Keratinocyte (primary cell): ENCODE measurements around the gene SPATC1L. TPM values are rescaled to one million over a fixed set of nuclear protein-coding genes. Genes with fewer than 3 reads are reported as not detected.

Experiments used
- DNase-seq: peaks from one replicate; pipeline ENCODE4 v3.0.0-alpha.2; 2011; ENCODE audit warnings: low read depth, missing footprints, low spot score
- FAIRE-seq: peaks from 2 replicates; lab custom pipeline; 2011; peaks lifted over from hg19 to GRCh38; lab: Jason Lieb, UNC
- H2AFZ ChIP-seq: 2 replicates; pipeline ENCODE4 v1.6.0; 2012; ENCODE audit warnings: low read length, control low read depth, inconsistent platforms; ENCODE audit not compliant: control insufficient read depth
- H3K27ac ChIP-seq: 2 replicates; pipeline ENCODE4 v1.5.1; 2011; ENCODE audit warnings: low read length; ENCODE audit not compliant: control insufficient read depth, insufficient read depth
- H3K27me3 ChIP-seq: 3 replicates; pipeline ENCODE4 v1.6.0; 2011; ENCODE audit warnings: low read length; ENCODE audit not compliant: control insufficient read depth, insufficient read depth; ENCODE audit errors: extremely low read depth
- H3K36me3 ChIP-seq, 2 experiments: 2 replicates in 1 of 2; 3 replicates in 1 of 2; pipeline ENCODE4 v1.5.1; 2011; ENCODE audit warnings: low read length in 2 of 2, mild to moderate bottlenecking in 1 of 2; ENCODE audit not compliant: control insufficient read depth in 2 of 2, insufficient read depth in 2 of 2; ENCODE audit errors: extremely low read depth in 1 of 2
- H3K4me1 ChIP-seq: 3 replicates; pipeline ENCODE4 v1.5.1; 2011; ENCODE audit warnings: low read length; ENCODE audit not compliant: control insufficient read depth, insufficient read depth; ENCODE audit errors: extremely low read depth
- H3K4me2 ChIP-seq: 3 replicates; pipeline ENCODE4 v1.6.0; 2011; ENCODE audit warnings: low read depth, low read length; ENCODE audit not compliant: control insufficient read depth, insufficient read depth; ENCODE audit errors: extremely low read depth
- H3K4me3 ChIP-seq, 3 experiments: fragments of 200-600 bp in 1 of 3; sonication (generic) in 1 of 3; 2 replicates in 2 of 3; 3 replicates in 1 of 3; pipeline ENCODE4 v1.5.1; 2011 to 2016; ENCODE audit warnings: low read length in 3 of 3, mild to moderate bottlenecking in 3 of 3, control low read depth in 2 of 3, inconsistent platforms in 1 of 3, low read depth in 1 of 3, mixed read lengths in 1 of 3, mixed run types in 1 of 3, moderate library complexity in 1 of 3; ENCODE audit not compliant: control insufficient read depth in 2 of 3, insufficient read depth in 2 of 3; ENCODE audit errors: extremely low read depth in 1 of 3
- H3K79me2 ChIP-seq: 2 replicates; pipeline ENCODE4 v1.6.0; 2012; ENCODE audit warnings: low read length; ENCODE audit not compliant: control insufficient read depth, insufficient read depth
- H3K9ac ChIP-seq: 3 replicates; pipeline ENCODE4 v1.6.0; 2011; ENCODE audit warnings: low read length; ENCODE audit not compliant: control insufficient read depth, insufficient read depth; ENCODE audit errors: extremely low read depth
- H3K9me1 ChIP-seq: 3 replicates; pipeline ENCODE4 v1.6.0; 2011; ENCODE audit warnings: low read length; ENCODE audit not compliant: control insufficient read depth, insufficient read depth; ENCODE audit errors: extremely low read depth
- H3K9me3 ChIP-seq: 2 replicates; pipeline ENCODE4 v1.5.1; 2012; ENCODE audit warnings: low read depth, low read length; ENCODE audit not compliant: control insufficient read depth
- H4K20me1 ChIP-seq: 3 replicates; pipeline ENCODE4 v1.6.0; 2011; ENCODE audit warnings: low read length; ENCODE audit not compliant: control insufficient read depth, insufficient read depth; ENCODE audit errors: extremely low read depth
- EZH2 ChIP-seq: IDR thresholded peaks from one replicate; pipeline ENCODE4 v1.6.1; 2012; ENCODE audit warnings: inconsistent platforms, mild to moderate bottlenecking, low read length, moderate library complexity
- dilution Hi-C: fragments of 300-500 bp; cut with MboI; formaldehyde crosslinking; loops from one replicate; pipeline ENCODE4 v1.7.0; 2020; ENCODE audit warnings: low sequenced_read_pairs; ENCODE audit not compliant: extremely low pct_ligation_motif_present
- polyA plus RNA-seq, 5 experiments: library from polyadenylated mRNA; depleted of rRNA in 3 of 5; stranded (reverse) in 3 of 5; stranded (forward) in 1 of 5; unstranded in 1 of 5; fragments of >200 nt; gene quantifications; 1 replicate in 1 of 5; 2 replicates in 3 of 5; 3 replicates in 1 of 5; pipeline versions ENCODE4 v1.2.1 to v1.2.3, GENCODE V29; 2011 to 2012; ENCODE audit warnings: missing spikeins in 2 of 5, low read depth in 1 of 5, low replicate concordance in 1 of 5
- TF ChIP-seq, protein P1 (sequence below), 3 experiments: IDR thresholded peaks in 1 of 3; conservative IDR thresholded peaks in 1 of 3; optimal IDR thresholded peaks in 1 of 3; 2 replicates in 2 of 3; 3 replicates in 1 of 3; pipeline versions ENCODE3 to v1.5.1; 2011; ENCODE audit warnings: low read length in 3 of 3, mild to moderate bottlenecking in 3 of 3, moderate library complexity in 2 of 3, control low read depth in 1 of 3, inconsistent platforms in 1 of 3; ENCODE audit not compliant: insufficient read depth in 2 of 3; ENCODE audit errors: extremely low read depth in 1 of 3

Gene SPATC1L
- polyA plus RNA-seq, 1 donor (not counting 4 experiments of a cell fraction or from before 2014, with no cell fraction given): 1.3 TPM

GRCh38 chr21:46222436-46223116 is 38.3 kb upstream of the SPATC1L start:
- no peak overlapping the region for H2AFZ ChIP-seq
- H3K9ac ChIP-seq: no peak overlapping the region
- H3K4me2 ChIP-seq: no peak overlapping the region
- dilution Hi-C loops: no loop called here
- H3K79me2 ChIP-seq: peaks cover 93% of the 10 kb centered on the region
- TF ChIP-seq EZH2: no peak
- no peaks in the 10 kb centered on the region for H3K27me3 ChIP-seq
- H3K9me3 ChIP-seq: no peaks in the 10 kb centered on the region
- H3K9me1 ChIP-seq: peaks cover 4% of the 10 kb centered on the region
- FAIRE-seq (no peak), DNase-seq (no peak)
- peaks cover 36 to 47% of the 10 kb centered on the region in 2 experiments for H3K36me3 ChIP-seq
- no peak overlapping the region for H3K27ac ChIP-seq
- peaks cover 39% of the 10 kb centered on the region for H4K20me1 ChIP-seq
- peaks cover 12% of the 10 kb centered on the region for H3K4me1 ChIP-seq
- no peak overlapping the region for H3K4me3 ChIP-seq

DNA sequence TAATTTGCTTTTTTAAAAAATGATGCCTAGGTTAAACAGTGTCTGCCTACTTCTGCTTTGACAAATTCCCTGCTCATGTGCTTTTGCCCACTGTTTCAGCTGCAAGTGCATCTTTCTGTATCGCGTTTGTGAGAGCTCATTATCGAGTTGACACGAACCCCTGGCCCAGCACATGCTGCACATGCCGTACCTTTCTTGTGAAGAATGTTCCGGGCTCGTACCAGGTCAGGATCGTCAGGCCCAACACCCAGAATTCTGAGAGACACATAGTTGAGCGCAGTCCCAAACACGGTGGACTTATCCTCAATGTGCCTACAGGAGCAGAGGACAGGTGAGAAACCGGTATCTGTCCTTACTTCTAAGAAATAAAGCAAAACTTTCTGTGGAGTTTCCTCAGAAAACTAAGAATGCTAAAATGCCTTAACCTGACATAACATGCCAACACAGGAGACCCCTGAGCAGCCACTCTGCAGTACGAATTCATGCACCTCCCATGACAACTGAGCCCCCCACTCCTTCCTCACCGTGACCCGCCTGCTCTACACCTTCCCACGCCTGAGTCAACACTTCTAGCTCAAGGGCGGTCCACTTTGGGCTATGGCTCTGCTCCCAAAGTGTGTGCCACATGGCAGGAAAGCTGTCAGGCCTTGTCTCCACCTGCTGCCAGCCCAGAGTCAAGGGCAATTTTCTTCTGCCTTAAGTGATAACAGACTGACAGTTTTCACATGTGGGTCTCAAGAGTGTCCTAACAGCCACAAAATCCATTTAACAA is 37.6 kb upstream of the SPATC1L start:
- FAIRE-seq (no peak), DNase-seq (no peak)
- peaks cover 90% of the 10 kb centered on the region for H3K79me2 ChIP-seq
- no peaks in the 10 kb centered on the region for H3K9me3 ChIP-seq
- H4K20me1 ChIP-seq: peaks cover 40% of the 10 kb centered on the region
- H3K27me3 ChIP-seq: no peaks in the 10 kb centered on the region
- no peak overlapping the region for H2AFZ ChIP-seq
- no peak overlapping the region for H3K9ac ChIP-seq
- peaks cover 41 to 47% of the 10 kb centered on the region in 2 experiments for H3K36me3 ChIP-seq
- no peak for TF ChIP-seq EZH2
- TF ChIP-seq, protein P1, sequence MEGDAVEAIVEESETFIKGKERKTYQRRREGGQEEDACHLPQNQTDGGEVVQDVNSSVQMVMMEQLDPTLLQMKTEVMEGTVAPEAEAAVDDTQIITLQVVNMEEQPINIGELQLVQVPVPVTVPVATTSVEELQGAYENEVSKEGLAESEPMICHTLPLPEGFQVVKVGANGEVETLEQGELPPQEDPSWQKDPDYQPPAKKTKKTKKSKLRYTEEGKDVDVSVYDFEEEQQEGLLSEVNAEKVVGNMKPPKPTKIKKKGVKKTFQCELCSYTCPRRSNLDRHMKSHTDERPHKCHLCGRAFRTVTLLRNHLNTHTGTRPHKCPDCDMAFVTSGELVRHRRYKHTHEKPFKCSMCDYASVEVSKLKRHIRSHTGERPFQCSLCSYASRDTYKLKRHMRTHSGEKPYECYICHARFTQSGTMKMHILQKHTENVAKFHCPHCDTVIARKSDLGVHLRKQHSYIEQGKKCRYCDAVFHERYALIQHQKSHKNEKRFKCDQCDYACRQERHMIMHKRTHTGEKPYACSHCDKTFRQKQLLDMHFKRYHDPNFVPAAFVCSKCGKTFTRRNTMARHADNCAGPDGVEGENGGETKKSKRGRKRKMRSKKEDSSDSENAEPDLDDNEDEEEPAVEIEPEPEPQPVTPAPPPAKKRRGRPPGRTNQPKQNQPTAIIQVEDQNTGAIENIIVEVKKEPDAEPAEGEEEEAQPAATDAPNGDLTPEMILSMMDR (optimal IDR thresholded peaks at IDR 0.05 in 1 of 3, IDR thresholded peaks at IDR 0.05 in 1 of 3, conservative IDR thresholded peaks at IDR 0.05 in 1 of 3; ENCODE audit: extremely low read depth in 1 of 3, insufficient read depth in 2 of 3, low read length in 3 of 3): no peak
- H3K4me1 ChIP-seq: peaks cover 12% of the 10 kb centered on the region
- no peak overlapping the region for H3K4me2 ChIP-seq
- no peak overlapping the region for H3K27ac ChIP-seq
- peaks cover 4% of the 10 kb centered on the region for H3K9me1 ChIP-seq
- dilution Hi-C loops: no loop called here
- no peak overlapping the region for H3K4me3 ChIP-seq
